NCI-H146 treated with DMSO at 0.1 percent for 48 hours (cell line): Measurements from ENCODE around the gene HSD17B12.
A peak's percentile ranks its signal among the peaks of the same experiment; 100 is the strongest.
"Not testable (repeated sequence)": the region's sequence is repeated elsewhere in the genome, so short reads cannot be mapped to it uniquely, and the experiment has no call there.

ENCODE experiments used
- DNase-seq: peaks from one replicate; lab custom pipeline; 2025; ENCODE audit not compliant: unreplicated experiment; lab: John Stamatoyannopoulos, UW

Gene HSD17B12

DNA sequence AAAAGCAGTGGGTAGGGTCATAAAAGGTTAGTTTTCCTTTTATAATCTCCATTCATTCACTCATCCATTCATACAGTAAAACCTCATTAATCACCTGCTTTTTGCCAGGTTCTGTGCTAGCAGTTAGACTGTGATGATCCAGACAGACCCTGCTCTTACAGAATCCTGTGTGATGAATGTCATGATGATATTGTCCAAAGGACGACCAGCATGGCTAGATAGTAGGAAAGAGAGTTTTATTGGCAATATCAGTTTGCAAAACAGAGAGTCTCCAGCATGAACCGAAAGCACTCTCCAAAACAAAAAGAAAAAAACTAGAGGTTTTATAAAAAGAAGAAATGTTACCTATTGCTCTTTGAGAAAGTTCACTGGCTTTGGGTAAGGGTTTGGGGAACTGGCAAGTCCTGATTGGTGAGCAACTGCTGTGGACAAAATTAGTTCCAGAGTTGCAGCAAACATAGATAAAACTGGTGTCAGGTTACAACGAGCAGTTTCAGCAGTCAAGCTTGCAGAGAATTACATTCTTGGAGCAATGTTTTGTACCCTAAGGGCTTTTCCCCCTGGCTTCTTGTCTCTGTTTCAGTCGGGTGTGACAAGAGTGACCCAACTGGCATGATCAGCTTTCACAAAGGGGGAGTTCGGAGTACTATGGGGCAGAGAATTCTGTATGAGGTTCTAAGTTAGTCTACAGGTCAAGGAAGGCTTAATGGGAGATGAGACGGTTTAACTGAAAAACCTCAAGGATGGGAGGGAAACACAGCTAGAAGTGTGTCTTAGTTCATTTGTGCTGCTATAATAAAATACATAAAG, 58.3 kb downstream of the HSD17B12 start:
- peak; percentile 69 for DNase-seq

DNA sequence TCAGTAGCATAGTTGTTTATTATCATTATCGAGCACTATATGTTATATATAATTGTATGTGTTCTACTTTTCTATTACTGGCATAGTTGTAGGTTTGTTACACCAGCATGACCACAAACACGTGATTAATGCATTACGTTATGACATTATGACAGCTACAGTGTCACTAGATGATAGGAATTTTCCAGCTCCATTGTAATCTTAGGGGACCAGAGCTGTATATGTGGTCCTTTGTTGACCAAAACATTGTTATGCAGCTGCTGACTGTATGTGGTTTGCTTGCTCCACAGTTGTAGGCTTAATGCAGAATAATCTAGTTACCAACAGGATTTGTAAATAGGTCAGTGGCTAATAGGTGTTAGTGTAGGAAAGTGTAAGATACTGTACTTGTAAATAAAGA, 66.1 kb downstream of the HSD17B12 start:
- no peak for DNase-seq

DNA sequence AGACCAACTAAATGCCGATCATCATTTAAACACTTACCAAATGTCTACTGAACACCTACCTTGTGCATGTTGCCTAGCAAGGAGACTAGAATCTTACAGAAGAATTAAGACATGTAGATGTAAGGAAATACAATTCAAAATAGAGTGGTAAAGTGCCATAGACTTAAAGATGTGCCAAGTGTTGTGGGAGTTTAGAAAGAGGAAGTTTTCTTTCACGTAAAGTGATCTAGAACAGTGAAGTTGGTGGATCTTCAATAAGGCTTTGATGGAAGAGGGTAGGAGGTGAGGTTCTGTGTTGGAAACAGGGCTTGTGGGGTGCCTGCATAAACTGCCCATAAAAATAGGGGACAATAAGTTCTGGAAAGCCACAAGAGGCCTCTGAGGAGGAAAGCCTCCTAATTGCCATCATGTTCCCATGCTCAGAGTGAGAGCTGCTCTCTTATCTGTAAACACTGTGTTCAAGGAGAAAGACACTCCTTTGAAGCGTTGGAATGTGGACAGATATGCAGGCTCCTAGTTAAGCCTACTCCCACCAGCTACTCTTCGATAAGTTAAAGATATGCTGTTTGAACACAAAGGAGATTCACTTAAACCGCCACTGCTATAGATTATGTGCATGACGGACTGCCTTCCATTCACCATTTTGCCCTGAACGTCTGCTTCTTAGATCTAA, 66.7 kb downstream of the HSD17B12 start:
- DNase-seq, result no peak

DNA sequence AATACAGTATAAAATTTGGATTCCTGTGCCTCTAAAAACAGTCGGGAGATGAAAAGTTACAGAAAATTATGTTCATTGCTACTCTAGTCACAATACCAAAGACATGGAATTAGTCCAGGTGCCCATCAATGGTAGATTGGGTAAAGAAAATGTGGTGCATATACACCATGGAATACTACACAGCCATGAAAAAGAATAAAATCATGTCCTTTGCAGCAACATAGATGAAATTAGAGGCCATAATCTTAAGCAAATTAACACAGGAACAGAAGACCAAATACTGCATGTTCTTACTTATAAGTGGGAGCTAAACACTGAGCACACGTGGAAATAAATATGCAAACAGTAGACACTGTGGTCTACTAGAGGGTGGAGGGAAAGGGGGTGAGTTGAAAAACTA, 67.6 kb downstream of the HSD17B12 start:
- no peak for DNase-seq

DNA sequence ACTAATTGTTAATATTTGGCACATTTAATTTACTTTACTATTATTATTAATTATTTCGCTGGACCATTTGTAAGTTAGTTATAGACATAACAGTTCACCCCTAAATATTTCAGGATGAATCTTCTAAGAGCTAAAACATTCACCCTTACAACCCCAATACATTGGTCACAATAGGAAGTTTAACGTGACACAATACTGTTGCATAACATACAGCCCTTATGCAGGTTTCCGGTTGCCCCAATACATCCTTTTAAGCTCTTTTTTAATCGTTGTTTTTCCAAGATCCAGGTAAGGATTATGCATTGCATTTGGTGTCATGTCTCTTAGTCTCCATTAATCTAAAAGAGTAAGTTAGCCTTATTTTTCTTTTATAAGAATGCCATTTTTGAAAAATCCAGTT, 71.2 kb downstream of the HSD17B12 start:
- DNase-seq, result no peak

DNA sequence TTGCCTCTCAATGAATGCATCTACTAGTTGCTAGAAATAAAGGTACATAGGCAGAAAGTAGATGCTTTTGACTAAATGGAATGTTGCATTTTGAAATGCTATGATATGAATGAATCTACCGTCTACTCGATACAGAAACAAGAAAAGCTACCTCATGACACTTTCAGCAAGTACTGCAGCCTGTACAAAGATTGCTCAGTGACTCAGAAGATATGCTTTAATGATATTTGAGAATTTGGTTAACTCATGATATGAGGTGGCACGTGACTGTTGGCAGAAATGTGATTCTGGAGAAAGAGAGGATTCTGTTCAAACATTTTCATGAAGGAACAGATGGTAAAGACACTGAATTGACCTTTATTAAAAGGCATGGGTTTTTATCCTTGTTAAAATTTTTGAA, 76.0 kb downstream of the HSD17B12 start:
- no peak for DNase-seq

DNA sequence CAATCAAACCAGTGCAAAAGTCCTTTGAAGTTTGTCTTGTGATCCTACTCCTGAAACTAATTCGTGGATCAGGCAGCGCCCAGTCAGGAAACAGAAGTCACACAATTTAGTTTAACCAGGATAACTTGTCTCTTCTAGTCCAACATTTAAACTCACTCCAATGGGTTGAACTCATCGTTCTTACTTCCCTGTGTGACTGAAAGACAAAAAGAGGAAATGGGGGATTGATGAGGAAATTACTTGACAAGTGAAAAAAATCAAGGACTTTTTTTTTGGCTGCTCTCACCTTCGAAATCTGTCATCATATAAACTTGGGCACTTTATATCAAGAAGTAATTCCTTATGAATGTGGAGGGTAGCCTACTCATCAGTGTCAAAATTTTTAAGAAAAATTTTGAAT, 78.4 kb downstream of the HSD17B12 start:
- no peak for DNase-seq

DNA sequence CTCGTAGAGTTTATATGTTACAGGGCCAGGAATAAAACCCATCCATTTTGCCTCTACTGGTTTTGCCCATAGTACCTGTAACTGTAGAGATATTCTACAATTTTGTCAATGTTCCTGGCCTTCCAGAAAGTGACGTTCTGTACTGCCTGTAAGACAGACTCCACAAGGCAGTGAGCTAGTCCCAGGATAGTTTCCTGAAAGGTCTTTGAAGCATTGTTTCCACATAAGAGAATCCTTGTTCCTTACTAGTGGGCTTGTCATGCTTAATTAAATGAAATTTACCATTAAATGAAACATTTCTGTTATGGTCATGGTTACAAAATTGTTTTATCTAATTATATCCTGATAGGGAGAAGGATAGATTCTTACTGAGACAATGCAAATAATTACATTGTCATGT, 80.4 kb downstream of the HSD17B12 start:
- DNase-seq, result no peak

DNA sequence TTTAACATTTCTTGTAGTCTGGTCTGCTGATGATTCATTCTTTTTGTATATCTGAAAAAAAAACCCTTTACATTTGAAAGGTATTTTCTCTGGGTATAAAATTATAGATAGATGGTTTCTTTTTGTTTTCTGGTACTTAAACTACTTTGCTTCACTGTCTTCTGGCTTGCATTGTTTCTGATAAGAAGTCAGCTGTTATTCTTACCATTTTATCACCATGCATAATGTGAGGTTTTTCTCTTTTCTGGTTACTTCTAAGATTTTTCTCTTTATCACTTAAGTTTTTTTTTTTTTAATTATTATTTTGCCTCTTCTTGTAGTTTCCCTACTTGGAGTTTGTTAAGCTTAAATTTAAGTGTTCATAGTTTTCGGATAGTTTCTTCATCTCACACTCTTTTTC, 84.7 kb downstream of the HSD17B12 start:
- no peak for DNase-seq

DNA sequence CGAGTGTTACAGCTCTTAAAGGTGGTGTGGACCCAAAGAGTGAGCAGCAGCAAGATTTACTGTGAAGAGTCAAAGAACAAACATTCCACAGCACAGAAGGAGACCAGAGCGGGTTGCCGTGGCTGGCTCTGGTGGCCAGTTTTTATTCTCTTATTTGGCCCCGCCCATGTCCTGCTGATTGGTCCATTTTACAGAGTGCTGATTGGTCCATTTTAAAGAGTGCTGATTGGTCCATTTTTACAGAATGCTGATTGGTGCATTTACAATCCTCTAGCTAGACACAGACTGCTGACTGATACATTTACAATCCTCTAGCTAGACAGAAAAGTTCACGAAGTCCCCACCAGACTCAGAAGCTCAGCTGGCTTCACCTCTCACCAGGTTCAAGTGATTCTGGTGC, 88.1 kb downstream of the HSD17B12 start:
- DNase-seq, result not testable (repeated sequence)

DNA sequence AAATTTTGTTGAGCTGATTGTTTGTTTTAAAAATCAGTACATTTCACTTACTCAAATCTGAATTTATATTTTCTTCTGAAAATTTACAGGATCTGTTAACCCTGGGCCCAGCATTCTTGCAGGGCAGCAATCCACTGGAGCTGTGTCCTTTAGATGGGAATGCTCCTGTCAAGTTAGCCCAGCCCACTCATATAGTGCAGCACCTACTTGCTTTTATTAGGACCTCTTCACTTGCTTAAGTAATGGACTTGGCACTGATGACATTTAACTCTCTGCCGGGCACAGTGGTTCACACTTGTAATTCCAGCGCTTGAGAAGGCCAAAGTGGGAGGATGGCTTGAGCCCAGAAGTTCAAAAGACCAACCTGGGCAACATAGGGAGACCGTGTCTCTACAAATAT, 89.6 kb downstream of the HSD17B12 start:
- no peak for DNase-seq

DNA sequence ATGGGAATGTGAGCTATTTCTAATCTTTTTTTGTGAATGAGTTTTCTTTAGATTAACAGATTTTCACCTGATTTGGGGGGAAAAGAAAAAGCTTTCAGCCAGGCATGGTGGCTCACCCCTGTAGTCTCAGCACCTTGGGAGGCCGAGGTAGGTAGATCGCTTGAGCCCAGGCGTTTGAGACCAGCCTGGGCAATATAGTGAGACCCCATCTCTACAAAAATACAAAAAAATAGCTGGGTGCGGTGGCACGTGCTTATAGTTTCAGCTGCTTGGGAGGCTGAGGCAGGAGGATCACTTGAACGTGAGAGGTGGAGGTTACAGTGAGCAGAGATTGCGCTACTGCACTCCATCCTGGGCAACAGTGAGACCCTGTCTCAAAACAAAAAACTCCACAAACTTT, 92.2 kb downstream of the HSD17B12 start:
- DNase-seq, result no peak

DNA sequence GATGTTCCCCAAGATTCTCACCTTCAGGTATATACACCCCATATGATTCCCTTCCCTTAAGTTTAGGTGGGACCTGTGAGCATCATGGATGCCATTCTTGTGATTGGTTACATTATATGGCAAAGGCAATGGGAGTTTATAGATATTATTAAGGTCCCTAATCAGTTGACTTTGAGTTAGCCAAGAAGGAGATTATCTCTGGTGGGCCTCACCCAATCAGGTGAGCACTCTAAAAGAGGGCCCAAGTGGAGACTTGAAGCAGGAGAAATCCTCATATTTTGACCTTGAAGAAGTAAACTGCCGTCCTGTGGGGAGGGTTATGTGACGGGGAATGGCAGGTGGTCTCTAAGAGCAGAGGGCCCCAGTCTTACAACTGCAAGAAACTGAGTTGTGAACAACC, 94.2 kb downstream of the HSD17B12 start:
- no peak for DNase-seq

DNA sequence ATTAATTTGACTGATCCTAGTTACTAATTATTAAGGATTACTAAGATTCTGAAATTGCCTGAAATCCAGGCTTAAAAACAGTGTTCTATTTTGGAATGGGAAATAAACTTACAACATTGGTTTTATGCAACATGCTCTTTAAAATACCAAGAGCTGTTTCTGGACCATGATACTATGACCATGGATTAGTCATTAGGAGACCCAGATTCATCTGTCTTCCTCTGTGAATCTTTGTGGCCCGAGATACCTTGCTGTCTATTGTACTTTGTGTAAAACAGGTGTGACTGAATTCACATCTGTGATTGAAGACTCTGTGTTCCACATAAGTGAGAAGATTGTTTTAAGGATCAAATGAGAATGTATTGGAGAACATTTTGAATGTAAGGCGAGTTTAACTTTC, 98.8 kb downstream of the HSD17B12 start:
- DNase-seq, result no peak

DNA sequence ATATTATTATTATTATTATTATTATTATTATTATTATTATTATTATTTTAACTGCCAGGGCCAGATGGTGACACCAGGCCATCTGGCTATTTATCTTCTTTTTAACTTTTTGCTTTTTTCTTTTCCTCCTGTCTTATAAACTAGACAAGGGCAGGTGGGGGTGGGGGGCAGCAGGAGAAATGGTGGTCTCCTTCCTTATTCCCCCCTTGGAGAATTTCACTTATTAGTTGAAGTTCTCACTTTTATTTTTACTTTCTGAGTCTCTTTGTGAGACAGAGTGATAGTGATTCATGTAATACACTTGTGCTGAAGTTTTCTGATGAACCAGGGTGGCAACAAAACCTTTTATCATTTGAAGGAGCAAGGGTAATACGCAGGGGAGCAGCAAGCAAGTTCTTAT, 103.8 kb downstream of the HSD17B12 start:
- DNase-seq, result no peak

DNA sequence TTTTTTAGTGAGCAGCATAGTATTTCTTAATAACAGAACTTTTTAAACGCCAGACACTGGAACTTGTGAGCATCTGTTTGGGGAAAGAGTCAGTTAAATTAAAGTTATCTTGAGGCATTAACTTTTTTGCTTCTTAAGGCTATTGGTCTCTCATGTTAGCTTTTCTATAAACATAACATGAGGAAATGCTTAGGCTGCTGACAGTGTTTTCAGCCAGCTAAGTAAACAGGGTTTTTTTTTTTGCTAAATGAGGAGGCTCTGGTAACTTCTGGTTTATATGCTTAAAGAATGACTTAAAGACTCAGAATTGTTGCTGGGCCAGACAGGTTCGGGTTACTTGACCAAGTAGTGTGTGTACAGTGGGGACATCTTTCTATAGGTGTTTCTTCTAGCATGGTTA, 104.3 kb downstream of the HSD17B12 start:
- DNase-seq, result no peak

DNA sequence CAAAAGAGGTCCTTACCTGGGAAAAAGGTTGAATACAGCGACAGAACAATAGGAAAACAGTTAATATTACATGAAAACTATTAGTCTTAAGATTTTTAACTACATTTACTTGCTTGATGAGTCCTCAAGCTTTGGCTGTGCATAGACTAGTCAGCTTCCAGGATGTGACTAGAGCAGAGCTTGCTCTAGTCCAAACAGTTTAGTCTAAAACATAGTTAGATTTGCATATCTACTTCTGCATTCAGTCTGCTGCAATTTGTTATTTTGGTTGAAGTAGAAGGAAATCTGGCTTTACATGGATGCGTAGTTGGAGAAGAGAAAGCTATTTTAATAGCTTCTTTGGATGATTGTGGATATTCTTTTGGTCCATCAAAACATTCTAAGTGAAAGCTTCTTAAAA, 104.8 kb downstream of the HSD17B12 start:
- no peak for DNase-seq

DNA sequence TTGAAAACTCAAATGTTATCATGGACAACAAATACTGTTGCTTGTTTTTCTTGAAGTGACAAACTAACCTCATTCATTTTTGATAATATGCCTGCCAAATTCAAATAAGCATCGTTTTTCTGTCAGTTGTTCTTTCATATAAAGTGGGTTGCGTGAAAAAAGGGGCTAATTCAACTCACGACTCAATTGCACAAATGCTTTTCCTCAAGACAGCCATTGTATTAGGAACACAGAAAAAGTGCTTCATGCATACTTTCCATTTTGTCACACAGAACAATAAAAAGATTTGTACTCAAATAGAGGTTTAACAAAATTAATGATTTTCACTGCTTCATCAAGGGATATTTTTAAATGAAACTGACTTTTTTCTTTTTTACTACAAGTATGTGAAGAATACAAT, 105.5 kb downstream of the HSD17B12 start:
- no peak for DNase-seq

DNA sequence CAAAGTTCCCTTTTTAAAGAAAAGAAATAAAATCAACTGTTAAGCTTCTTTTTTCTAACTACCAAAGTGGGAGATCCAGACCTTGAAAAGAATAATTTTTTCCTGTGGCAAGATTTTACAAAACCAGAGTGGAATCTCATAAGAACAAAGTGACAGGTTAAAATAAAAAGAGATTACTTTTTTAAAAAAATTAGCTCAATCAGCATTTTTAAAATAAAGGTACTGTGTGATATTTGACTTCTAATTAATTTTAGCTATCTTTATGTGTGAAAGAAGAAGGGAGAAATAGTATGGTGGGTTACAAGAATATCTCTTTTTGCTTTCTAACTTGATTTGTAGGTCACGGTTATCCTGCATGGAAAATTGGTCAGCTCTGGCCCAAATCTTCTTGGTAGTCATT, 107.3 kb downstream of the HSD17B12 start:
- DNase-seq, result no peak

DNA sequence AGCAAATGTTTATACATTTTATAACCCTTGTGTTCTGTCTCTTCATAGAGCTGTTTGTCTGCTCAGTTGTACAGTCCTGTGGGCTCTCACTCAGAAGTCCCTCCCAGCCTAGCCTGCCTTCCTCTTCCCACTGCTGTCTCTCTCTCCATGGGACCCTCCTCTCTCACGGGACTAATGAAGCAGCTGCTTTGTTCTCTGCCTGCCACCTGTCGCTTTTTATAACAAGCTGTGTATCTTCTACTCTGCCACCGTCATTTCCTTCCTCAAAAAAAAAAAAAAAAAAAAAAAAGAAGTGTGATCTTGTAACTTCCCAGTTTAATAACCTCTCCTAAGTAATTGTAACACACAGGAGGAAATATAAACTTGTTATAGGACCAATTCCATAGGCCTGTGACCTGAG, 107.9 kb downstream of the HSD17B12 start:
- peak; percentile 45 for DNase-seq

DNA sequence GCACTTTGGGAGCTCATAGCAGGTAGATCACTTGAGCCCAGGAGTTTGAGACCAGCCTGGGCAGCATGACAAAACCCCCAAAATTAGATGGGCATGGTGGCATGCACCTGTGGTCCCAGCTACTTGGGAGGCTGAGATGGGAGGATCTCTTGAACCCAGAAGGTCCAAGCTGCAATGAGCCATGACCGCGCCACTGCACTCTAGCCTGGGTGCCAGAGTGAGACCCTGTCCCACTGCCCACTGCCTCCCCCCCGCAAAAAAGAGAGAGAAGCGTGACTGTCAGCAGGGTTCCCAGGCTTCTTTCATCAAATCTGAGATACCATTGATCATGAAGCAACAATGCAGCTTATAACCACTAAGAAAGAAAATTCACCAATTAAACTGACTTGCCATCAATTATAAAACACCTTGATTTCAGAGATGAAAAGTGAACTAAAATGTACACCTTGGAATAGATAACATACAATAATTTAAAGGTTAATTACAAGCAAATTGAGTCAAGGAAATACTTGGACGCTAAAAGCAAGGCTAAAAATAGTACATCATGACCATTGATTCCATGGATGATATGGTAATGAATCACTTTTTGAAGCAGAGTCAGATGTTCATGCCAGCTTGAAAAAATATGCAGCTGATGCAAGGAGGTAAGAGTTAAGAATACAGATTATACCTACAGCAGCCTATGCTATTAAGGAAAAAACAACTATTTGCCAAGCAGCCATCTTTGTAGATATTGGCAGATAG, 109.3 kb downstream of the HSD17B12 start:
- no peak for DNase-seq

DNA sequence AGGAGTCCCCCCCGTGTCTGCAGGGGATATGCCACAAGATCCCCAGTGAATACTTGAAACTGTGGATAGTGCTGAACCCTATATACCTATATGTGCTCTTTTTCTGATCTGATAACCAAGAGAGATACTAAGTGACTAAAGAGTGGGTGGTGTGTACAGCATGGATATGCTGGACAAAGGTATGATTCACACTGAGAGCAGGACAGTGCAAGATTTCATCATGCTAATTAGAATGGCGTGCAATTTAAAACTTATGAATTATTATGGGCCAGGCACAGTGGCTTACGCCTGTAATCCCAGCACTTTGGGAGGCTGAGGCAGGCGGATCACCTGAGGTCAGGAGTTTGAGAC, 109.9 kb downstream of the HSD17B12 start:
- DNase-seq, result no peak
